OCI-LY1 (cell line): Measurements from ENCODE around the gene ZNF546.

Experiments
- CTCF ChIP-seq: fragments of 200-600 bp; sonication (generic), shearing (Covaris generic); IDR thresholded peaks from 2 replicates; pipeline ENCODE4 v1.5.1; 2017; ENCODE audit warnings: mild to moderate bottlenecking, antibody characterized with exemption, low read length, moderate library complexity, mixed read lengths
- EZH2 ChIP-seq: fragments of 200-600 bp; sonication (generic), shearing (Covaris generic); IDR thresholded peaks from 2 replicates; pipeline ENCODE4 v1.8.0; 2017; ENCODE audit warnings: borderline replicate concordance, mixed run types, mild to moderate bottlenecking, antibody characterized with exemption, low read length, moderate library complexity, mixed read lengths

GRCh38 chr19:40013991-40014390 is 17.1 kb downstream of the ZNF546 start:
- TF ChIP-seq EZH2 (no peak), CTCF (no peak)
